ENCODE results near the gene PRELID3B. TPM values are rescaled to one million over a fixed set of nuclear protein-coding genes. Genes with fewer than 3 reads are reported as not detected.

The PRELID3B gene
- total RNA-seq, 1 experiment from 2014 or later, result 52.6 TPM

- Histone ChIP-seq H2BK12ac (ENCODE audit: insufficient read length, low read depth, low read length) (no peak overlapping the region), H3K79me1 (ENCODE audit: insufficient read depth, low read depth, low read length, poor library complexity, severe bottlenecking) (no peaks in the 10 kb centered on the region), H2BK20ac (ENCODE audit: low read depth, low read length, poor library complexity, severe bottlenecking) (no peak overlapping the region), H4K5ac (ENCODE audit: insufficient read length, low read depth, low read length) (no peak overlapping the region), H3K18ac (ENCODE audit: insufficient read length, low read depth, low read length) (no peak overlapping the region), H3K27me3 (ENCODE audit: insufficient read depth, low read length) (no peaks in the 10 kb centered on the region), H3K56ac (ENCODE audit: insufficient read length, low read depth, low read length) (no peak overlapping the region), H3K79me2 (ENCODE audit: insufficient read depth, low read length) (no peaks in the 10 kb centered on the region), H2AK5ac (ENCODE audit: insufficient read length, low read length) (no peak overlapping the region), H2BK120ac (ENCODE audit: low read depth, low read length, poor library complexity, severe bottlenecking) (no peak overlapping the region), H4K8ac (replicated peaks; ENCODE audit: insufficient read length, low read depth, low read length) (no peak overlapping the region), H2AFZ (ENCODE audit: low read length) (no peak overlapping the region), H2BK5ac (ENCODE audit: insufficient read length, low read length) (no peak overlapping the region), H3K4me1 (ENCODE audit: insufficient read depth, low read length) (no peaks in the 10 kb centered on the region), H4K20me1 (ENCODE audit: control insufficient read depth, insufficient read depth, insufficient read length) (no peaks in the 10 kb centered on the region), H3K14ac (ENCODE audit: insufficient read depth, low read length) (no peak overlapping the region), H2BK15ac (ENCODE audit: low read depth, low read length) (no peak overlapping the region), H3K27ac (ENCODE audit: insufficient read length, low read depth, low read length) (no peak overlapping the region), H3K4me2 (ENCODE audit: insufficient read depth, insufficient read length, low read length) (no peak overlapping the region), H3K23me2 (ENCODE audit: insufficient read length, low read depth, low read length, poor library complexity, severe bottlenecking) (no peaks in the 10 kb centered on the region), H3T11ph (ENCODE audit: low read length) (no peak overlapping the region), H3K4ac (ENCODE audit: low read depth, low read length) (no peak overlapping the region), H3K9me3 (ENCODE audit: control insufficient read depth, low read depth, low read length) (no peaks in the 10 kb centered on the region), H3K23ac (ENCODE audit: insufficient read length, low read depth, low read length) (no peak overlapping the region), H4K91ac (ENCODE audit: insufficient read length, low read depth, low read length) (no peak overlapping the region), H3K9ac (ENCODE audit: extremely low read depth, insufficient read length, low read length) (no peak overlapping the region)
- TF ChIP-seq CTCF (conservative IDR thresholded peaks at IDR 0.05), result peak; percentile 97
- Mint-ChIP-seq H3K4me1 (no peaks in the 10 kb centered on the region), H3K27ac (no peak overlapping the region), H3K4me3 (no peak overlapping the region), H3K27me3 (ENCODE audit: low read depth) (peaks cover 7% of the 10 kb centered on the region; the same call in 1 of the 2 replicates), H3K9me3 (no peaks in the 10 kb centered on the region), H3K36me3 (ENCODE audit: insufficient read depth in 1 of 3, low read depth in 3 of 3) (no peaks in the 10 kb centered on the region)
- no CpG with 5 or more reads among the region's 5 CpGs for WGBS (ENCODE audit: extremely low coverage, insufficient read length, low lambda C conversion rate)
- peak; percentile 72 for DNase-seq
Measured at GRCh38 chr20:59087829-59088433, 45.3 kb upstream of the PRELID3B start.
